ENCODE results near the gene LANCL3. TPM values are rescaled to one million over a fixed set of nuclear protein-coding genes. Genes with fewer than 3 reads are reported as not detected.
"Not testable (repeated sequence)": the region's sequence is repeated elsewhere in the genome, so short reads cannot be mapped to it uniquely, and the experiment has no call there.

The LANCL3 gene
- total RNA-seq (2014; rRNA removed; shearing (Covaris generic)) (not detected in 2 replicates), total RNA-seq (2022) (0.04 and 0.07 TPM in 2 replicates), Bru-seq, nascent RNA (not detected), BruChase-seq, experiment 1, labeled RNA remaining after a 6-hour chase (not detected), BruChase-seq, experiment 2, labeled RNA remaining after a 2-hour chase (not detected)
- long read RNA-seq, result 0 reads

GRCh38 chrX:37571426-37572107 is at the start of gene LANCL3:
TSS of gene LANCL3 (plus strand) at chrX:37571661. CDS start at chrX:37571871, 210 bp downstream.
- H3K4me3 ChIP-seq (ENCODE audit: low read depth, low read length, poor library complexity, severe bottlenecking); H3K9me3 ChIP-seq (ENCODE audit: low read length); POLR2A ChIA-PET; DNase-seq (ENCODE audit: low spot score); H3K79me2 ChIP-seq (ENCODE audit: insufficient read depth, low read depth, low read length); H3K4me2 ChIP-seq (ENCODE audit: low read length); intact Hi-C loops (cut with micrococcal nuclease; ENCODE audit: unreplicated experiment); H3K27ac ChIP-seq (ENCODE audit: low read depth, low read length, poor library complexity, severe bottlenecking); BruUV-seq (replicated peaks); H2AFZ ChIP-seq (ENCODE audit: low read length); CTCF ChIA-PET (ENCODE audit: unreplicated experiment); H3K9me2 ChIP-seq (ENCODE audit: insufficient read depth, low read length); H4K20me1 ChIP-seq (ENCODE audit: insufficient read depth, low read length); H3K36me3 ChIP-seq (ENCODE audit: insufficient read depth, low read length); H3K4me1 ChIP-seq (ENCODE audit: insufficient read depth, low read length, poor library complexity, severe bottlenecking): not testable (repeated sequence)

GRCh38 chrX:37523673-37524072 is 47.8 kb upstream of the LANCL3 start:
- POLR2A ChIA-PET; H3K79me2 ChIP-seq (ENCODE audit: insufficient read depth, low read depth, low read length); BruUV-seq (replicated peaks); H3K4me1 ChIP-seq (ENCODE audit: insufficient read depth, low read length, poor library complexity, severe bottlenecking); intact Hi-C loops (cut with micrococcal nuclease; ENCODE audit: unreplicated experiment); H3K9me3 ChIP-seq (ENCODE audit: low read length); H3K27ac ChIP-seq (ENCODE audit: low read depth, low read length, poor library complexity, severe bottlenecking); H3K4me2 ChIP-seq (ENCODE audit: low read length); H3K36me3 ChIP-seq (ENCODE audit: insufficient read depth, low read length); CTCF ChIA-PET (ENCODE audit: unreplicated experiment); H3K9me2 ChIP-seq (ENCODE audit: insufficient read depth, low read length); DNase-seq (ENCODE audit: low spot score); H2AFZ ChIP-seq (ENCODE audit: low read length); H3K4me3 ChIP-seq (ENCODE audit: low read depth, low read length, poor library complexity, severe bottlenecking); H4K20me1 ChIP-seq (ENCODE audit: insufficient read depth, low read length): not testable (repeated sequence)

- Histone ChIP-seq H3K36me3 (ENCODE audit: insufficient read depth, low read length) (no peaks in the 10 kb centered on the region), H2AFZ (ENCODE audit: low read length) (no peak overlapping the region), H3K4me3 (ENCODE audit: low read depth, low read length, poor library complexity, severe bottlenecking) (no peak overlapping the region), H3K4me1 (ENCODE audit: insufficient read depth, low read length, poor library complexity, severe bottlenecking) (no peaks in the 10 kb centered on the region), H3K4me2 (ENCODE audit: low read length) (no peak overlapping the region), H3K9me2 (ENCODE audit: insufficient read depth, low read length) (no peaks in the 10 kb centered on the region), H3K9me3 (ENCODE audit: low read length) (no peaks in the 10 kb centered on the region), H3K27ac (ENCODE audit: low read depth, low read length, poor library complexity, severe bottlenecking) (no peak overlapping the region), H4K20me1 (ENCODE audit: insufficient read depth, low read length) (no peaks in the 10 kb centered on the region), H3K79me2 (ENCODE audit: insufficient read depth, low read depth, low read length) (no peaks in the 10 kb centered on the region)
- no TSS peak for BruUV-seq (replicated peaks)
- no peak for DNase-seq (ENCODE audit: low spot score)
- TF ChIP-seq, protein P1, sequence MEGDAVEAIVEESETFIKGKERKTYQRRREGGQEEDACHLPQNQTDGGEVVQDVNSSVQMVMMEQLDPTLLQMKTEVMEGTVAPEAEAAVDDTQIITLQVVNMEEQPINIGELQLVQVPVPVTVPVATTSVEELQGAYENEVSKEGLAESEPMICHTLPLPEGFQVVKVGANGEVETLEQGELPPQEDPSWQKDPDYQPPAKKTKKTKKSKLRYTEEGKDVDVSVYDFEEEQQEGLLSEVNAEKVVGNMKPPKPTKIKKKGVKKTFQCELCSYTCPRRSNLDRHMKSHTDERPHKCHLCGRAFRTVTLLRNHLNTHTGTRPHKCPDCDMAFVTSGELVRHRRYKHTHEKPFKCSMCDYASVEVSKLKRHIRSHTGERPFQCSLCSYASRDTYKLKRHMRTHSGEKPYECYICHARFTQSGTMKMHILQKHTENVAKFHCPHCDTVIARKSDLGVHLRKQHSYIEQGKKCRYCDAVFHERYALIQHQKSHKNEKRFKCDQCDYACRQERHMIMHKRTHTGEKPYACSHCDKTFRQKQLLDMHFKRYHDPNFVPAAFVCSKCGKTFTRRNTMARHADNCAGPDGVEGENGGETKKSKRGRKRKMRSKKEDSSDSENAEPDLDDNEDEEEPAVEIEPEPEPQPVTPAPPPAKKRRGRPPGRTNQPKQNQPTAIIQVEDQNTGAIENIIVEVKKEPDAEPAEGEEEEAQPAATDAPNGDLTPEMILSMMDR (conservative IDR thresholded peaks at IDR 0.05; ENCODE audit: low read length), result no peak
- TF ChIP-seq EZH2phosphoT487 (IDR thresholded peaks at IDR 0.05; ENCODE audit: borderline replicate concordance, low read depth, low read length), result no peak
- ChIA-PET CTCF (ENCODE audit: unreplicated experiment) (no interaction called here), POLR2A (no interaction called here)
- intact Hi-C loops (cut with micrococcal nuclease; ENCODE audit: unreplicated experiment), result no loop called here
These were observed 29.5 kb upstream of the LANCL3 start for GRCh38 chrX:37541991-37542390.

All from OCI-LY7 (cell line).